AG10803 (cell line): ENCODE data around the gene JAKMIP1.

ENCODE experiments used
- DNase-seq: peaks from one replicate; pipeline ENCODE4 v3.0.0; 2010; ENCODE audit warnings: low read depth
- H3K4me3 ChIP-seq: 2 replicates; pipeline ENCODE4 v1.5.1; 2011; ENCODE audit warnings: mild to moderate bottlenecking, low read length, control low read depth
- TF ChIP-seq, protein P1 (sequence below): conservative IDR thresholded peaks from 2 replicates; pipeline ENCODE4 v1.5.1; 2011; ENCODE audit warnings: mild to moderate bottlenecking, low read length, control low read depth, inconsistent platforms

The JAKMIP1 gene

GRCh38 chr4:6232836-6233785 is 32.8 kb upstream of the JAKMIP1 start:
- no peak for DNase-seq
- TF ChIP-seq, protein P1, sequence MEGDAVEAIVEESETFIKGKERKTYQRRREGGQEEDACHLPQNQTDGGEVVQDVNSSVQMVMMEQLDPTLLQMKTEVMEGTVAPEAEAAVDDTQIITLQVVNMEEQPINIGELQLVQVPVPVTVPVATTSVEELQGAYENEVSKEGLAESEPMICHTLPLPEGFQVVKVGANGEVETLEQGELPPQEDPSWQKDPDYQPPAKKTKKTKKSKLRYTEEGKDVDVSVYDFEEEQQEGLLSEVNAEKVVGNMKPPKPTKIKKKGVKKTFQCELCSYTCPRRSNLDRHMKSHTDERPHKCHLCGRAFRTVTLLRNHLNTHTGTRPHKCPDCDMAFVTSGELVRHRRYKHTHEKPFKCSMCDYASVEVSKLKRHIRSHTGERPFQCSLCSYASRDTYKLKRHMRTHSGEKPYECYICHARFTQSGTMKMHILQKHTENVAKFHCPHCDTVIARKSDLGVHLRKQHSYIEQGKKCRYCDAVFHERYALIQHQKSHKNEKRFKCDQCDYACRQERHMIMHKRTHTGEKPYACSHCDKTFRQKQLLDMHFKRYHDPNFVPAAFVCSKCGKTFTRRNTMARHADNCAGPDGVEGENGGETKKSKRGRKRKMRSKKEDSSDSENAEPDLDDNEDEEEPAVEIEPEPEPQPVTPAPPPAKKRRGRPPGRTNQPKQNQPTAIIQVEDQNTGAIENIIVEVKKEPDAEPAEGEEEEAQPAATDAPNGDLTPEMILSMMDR: no peak
- no peak overlapping the region for H3K4me3 ChIP-seq

DNA sequence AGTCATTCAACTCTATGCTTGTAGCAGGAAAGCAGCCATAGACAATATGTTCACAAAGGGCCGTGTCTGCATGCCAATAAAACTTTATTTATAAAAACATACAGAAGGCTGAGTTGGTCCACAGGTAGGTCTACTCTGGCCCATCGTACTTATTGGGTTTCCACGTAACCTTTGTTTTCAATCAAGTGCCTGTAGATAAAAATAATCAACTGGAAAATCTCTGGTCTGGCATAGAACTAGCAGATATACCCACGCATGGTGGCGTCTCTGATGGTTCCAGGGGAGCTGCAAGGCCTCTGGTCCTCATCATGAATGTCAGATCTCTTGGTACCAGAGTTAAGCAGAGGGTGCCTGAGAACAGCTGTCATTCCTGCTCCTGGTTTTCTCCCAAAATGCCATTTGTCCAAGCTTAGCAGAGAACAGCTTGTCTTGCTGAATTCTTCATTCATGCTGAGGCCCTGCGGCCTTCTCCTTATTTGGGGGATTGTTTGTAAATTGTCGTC is 31.4 kb upstream of the JAKMIP1 start:
- TF ChIP-seq, protein P1: no peak
- DNase-seq: no peak
- no peak overlapping the region for H3K4me3 ChIP-seq

GRCh38 chr4:6230827-6231662 is 30.7 kb upstream of the JAKMIP1 start:
- DNase-seq: no peak
- TF ChIP-seq, protein P1: no peak
- no peak overlapping the region for H3K4me3 ChIP-seq

- TF ChIP-seq, protein P1: no peak
- no peak for DNase-seq
- H3K4me3 ChIP-seq: no peak overlapping the region
These were observed 30.1 kb upstream of the JAKMIP1 start for GRCh38 chr4:6230502-6230785.

- H3K4me3 ChIP-seq: no peak overlapping the region
- DNase-seq: no peak
- TF ChIP-seq, protein P1: no peak
These were observed 29.5 kb upstream of the JAKMIP1 start for GRCh38 chr4:6229671-6230501.

GRCh38 chr4:6229095-6229494 is 28.7 kb upstream of the JAKMIP1 start:
- TF ChIP-seq, protein P1: no peak
- no peak overlapping the region for H3K4me3 ChIP-seq
- DNase-seq: no peak
